Stimulated activated CD4-positive, alpha-beta T cell treated with anti-CD3 and anti-CD28 coated beads, Interleukin-12 subunit alpha, Interleukin-12 subunit beta, amount 100 ng/mL, for 24 hours (primary cell): ENCODE measurements around the gene SFTA2.
"Not testable (repeated sequence)": the region's sequence is repeated elsewhere in the genome, so short reads cannot be mapped to it uniquely, and the experiment has no call there.

ENCODE experiments used
- DNase-seq, 2 experiments: peaks; one replicate each; pipeline ENCODE4 v3.0.0-alpha.2; 2020; ENCODE audit warnings: low read depth in 2 of 2

The SFTA2 gene

DNA sequence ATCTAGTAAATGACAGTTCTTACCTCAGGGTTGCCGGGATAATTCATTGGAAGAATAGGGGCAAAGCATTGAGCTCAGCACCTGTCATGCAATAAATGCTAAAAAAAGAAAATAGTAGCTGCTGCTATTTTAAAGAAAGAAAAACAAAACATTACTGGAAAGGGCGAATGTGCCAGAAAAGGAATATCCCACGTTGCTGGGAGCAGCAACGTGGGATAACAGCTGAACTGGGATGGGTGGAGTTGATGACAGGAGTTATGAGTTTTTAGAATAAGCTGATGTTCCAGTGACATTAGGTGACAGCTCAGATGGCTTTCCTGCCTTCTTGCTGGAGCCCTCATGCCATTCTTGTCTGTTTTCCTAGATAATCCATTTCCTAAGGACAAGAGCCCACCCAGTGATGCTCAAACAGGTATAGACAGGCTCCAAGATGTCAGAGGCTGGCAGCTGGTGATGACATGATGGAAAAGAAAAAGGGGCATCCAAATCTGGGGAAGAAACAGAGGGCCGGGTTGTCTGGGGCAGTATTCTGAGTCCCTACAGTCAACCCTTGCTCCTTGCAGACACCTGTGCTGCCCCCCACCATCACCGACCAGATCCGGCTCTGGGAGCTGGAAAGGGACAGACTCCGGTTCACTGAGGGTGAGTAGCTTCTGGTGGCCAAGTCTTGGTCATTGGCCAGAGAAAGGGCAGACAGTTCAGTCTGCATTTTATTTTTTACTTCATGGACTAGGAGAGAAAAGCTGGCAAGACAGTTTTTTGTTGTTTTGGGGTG is 19.0 kb downstream of the SFTA2 start:
- no peak for DNase-seq

- not testable (repeated sequence) for DNase-seq
Observed at GRCh38 chr6:30910473-30910872, 21.5 kb downstream of the SFTA2 start.

DNA sequence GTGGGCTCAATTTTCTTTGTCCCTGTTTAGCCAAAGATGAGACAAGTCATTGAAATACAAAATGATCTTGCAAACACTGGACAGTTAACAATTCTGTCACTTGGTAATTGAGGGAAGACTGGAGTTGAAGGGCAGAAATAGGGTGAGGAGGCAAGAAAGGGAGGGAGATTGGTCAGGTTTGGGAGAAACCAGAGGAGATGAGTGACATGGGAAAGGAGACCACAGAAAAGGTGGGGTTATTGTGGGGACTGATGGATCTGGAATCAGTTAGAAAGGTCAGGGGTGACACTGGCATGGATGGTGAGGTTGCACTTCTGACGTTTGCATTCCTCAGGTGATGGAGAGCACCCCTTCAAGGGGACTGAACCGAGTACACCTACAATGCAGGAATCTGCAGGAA is 23.3 kb downstream of the SFTA2 start:
- DNase-seq, result no peak

DNA sequence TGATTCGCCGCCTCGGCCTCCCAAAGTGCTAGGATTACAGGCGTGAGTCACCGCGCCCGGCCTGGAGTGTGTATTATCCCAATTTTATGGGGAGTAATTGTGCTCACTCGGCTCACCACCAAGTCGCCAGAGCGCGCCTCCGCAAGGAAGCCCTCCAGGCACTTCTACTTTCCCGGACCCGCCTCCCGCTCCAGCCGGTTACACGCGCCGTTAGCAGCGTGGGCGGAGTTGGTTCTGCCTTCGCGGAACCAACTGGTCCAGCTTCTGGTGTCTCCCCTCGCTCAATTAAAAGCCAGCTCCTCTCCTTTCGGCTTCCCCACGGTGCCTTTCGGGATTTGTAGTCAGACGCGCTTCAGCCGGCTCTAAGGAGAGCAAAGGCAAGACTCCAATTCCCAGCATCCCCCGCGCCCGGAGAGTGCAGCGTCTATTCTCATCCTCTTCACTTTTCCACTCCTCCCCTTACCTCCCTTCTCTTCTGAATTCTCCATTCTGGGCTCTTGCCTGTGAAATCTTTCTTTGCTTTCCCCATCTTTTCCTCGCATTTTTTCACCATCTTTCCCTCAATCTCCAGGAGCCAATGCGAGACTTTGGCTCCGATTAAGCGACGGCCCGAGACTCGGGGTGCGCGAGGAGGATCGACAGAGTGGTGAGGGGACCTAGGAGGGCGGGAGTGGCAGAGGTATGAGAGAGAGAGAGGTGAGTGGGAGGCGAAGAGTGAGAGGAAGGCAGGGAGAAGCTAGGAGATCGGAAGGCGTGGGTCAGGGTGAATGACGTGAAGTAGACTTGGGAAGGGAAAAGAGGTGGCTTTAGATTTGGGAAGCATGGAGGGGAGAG is 24.0 kb downstream of the SFTA2 start, which contains the start of gene GTF2H4:
Gene GTF2H4 (plus strand): TSS at position 450 of the 834 bp plus-strand sequence.
- peak; percentile 93 to 96 for DNase-seq

- DNase-seq, result not testable (repeated sequence)
Observed at GRCh38 chr6:30907290-30907757, 24.6 kb downstream of the SFTA2 start.

DNA sequence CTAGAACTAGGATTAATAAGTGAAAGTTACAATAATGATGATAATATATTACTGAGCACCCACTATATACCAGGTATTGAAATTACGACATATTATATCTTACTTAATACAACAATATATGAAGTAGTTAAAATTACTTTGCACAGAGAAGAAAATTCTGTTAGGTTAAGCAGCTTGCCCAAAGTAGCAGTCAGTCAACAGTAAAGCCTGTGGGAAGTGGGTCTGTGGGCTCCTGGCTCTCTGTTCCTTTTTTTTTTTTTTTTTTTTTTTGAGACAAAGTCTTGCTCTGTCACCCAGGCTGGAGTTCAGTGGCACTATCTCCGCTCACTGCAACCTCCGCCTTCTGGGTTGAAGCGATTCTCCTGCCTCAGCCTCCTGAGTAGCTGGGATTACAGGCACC is 28.7 kb downstream of the SFTA2 start:
- DNase-seq, result no peak

DNA sequence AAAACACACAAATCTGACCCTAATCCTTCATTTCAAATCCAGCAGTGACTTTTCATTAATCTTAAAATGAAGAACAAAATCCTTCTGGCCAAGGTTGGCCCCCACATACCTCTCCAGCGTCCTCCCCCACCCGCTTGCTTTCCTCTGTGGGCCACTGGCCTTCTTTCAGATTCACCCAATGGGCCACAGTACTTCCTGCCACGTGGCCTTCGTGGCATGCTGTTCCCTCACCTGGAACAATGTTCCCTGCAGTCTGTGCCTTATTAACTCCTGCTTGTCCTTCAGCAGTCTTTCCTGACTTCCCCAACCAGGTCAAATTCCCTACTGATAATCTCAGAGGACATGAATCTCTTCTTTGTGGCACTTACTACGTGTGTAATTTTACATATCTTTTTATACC is 29.3 kb downstream of the SFTA2 start:
- DNase-seq, result no peak

- DNase-seq, result not testable (repeated sequence)
Observed at GRCh38 chr6:30902196-30902595, 29.8 kb downstream of the SFTA2 start.

DNA sequence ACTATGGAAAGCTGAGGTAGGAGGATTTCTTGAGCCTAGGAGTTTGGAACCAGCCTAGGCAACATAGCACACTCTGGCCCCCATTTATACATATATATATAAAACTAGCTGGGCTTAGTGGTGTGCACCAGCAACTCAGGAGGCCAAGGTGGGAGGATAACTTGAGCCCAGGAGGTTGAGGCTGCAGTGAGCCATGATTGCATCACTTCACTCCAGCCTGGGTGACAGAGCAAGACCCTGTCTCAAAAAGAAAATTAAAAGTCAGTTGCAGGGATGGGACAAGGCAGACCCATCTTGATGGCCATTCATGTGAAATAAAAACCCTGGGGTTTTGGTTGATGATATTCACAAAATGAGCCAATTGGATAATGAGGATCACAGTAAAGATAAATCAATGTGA is 30.5 kb downstream of the SFTA2 start:
- DNase-seq, result no peak

GRCh38 chr6:30900863-30901417 is 31.0 kb downstream of the SFTA2 start:
- DNase-seq, result no peak

DNA sequence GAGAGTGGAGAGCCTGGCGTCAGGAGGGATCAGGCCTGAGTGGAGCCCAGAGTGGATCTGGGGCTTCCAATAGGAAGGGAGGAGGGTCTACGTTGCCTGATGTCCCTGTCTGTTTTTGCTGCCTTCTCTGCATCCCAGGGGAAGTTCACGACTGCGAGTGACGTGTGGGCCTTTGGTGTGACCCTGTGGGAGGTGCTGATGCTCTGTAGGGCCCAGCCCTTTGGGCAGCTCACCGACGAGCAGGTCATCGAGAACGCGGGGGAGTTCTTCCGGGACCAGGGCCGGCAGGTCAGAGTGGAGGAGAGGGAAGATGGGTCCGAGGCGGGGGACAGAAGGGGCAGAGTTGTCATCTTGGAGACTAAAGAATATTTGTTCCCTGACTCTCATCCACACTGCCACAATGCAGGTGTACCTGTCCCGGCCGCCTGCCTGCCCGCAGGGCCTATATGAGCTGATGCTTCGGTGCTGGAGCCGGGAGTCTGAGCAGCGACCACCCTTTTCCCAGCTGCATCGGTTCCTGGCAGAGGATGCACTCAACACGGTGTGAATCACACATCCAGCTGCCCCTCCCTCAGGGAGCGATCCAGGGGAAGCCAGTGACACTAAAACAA is 33.1 kb downstream of the SFTA2 start:
- no peak for DNase-seq

- no peak for DNase-seq
Observed at GRCh38 chr6:30897882-30898281, 34.1 kb downstream of the SFTA2 start.

DNA sequence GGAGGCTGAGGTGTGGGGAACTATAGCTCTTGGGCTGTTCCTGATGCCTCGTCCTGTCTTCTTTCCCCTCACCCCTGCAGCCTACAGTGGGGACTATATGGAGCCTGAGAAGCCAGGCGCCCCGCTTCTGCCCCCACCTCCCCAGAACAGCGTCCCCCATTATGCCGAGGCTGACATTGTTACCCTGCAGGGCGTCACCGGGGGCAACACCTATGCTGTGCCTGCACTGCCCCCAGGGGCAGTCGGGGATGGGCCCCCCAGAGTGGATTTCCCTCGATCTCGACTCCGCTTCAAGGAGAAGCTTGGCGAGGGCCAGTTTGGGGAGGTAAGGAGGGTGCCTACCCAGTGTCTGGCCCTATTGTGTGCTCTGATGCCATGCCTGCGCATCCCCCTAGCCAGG is 35.4 kb downstream of the SFTA2 start:
- no peak for DNase-seq

DNA sequence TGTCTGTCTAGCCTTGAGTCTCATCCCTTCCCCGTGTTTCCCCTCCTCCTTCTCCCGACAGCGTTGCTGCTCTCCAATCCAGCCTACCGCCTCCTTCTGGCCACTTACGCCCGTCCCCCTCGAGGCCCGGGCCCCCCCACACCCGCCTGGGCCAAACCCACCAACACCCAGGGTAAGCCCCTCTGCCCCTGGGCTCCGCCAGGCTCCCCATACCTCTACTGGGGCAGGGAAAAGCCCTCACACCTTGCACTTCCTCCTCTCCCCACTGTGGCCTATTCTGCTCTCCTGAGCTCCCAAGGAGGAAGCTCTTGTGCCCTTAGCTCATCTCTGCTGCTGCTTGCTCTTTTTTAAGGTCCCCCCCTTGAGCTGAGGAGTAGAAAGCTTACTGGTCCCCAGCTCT is 36.6 kb downstream of the SFTA2 start:
- DNase-seq, result no peak

DNA sequence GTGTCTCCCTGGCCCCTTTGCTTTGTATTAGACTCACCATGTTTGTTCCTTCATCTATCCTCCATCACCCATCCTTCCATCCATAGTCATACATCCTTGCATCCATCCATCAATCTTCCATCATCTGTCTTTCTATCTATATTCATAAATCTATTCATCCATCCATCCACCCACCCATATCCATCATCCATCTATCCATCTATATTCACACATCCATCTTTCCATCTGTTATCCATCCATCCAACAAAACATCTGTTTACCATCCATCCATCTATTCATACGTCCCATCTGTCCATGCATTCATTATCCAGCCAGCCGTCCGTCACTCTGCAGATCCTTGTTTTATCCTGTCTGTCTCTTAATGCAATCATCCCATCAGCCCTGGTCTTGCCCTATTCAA is 37.0 kb downstream of the SFTA2 start:
- no peak for DNase-seq

GRCh38 chr6:30894381-30894780 is 37.6 kb downstream of the SFTA2 start:
- no peak for DNase-seq

GRCh38 chr6:30893666-30894065 is 38.3 kb downstream of the SFTA2 start:
- DNase-seq, result no peak

GRCh38 chr6:30893001-30893591 is 38.9 kb downstream of the SFTA2 start:
- no peak for DNase-seq

DNA sequence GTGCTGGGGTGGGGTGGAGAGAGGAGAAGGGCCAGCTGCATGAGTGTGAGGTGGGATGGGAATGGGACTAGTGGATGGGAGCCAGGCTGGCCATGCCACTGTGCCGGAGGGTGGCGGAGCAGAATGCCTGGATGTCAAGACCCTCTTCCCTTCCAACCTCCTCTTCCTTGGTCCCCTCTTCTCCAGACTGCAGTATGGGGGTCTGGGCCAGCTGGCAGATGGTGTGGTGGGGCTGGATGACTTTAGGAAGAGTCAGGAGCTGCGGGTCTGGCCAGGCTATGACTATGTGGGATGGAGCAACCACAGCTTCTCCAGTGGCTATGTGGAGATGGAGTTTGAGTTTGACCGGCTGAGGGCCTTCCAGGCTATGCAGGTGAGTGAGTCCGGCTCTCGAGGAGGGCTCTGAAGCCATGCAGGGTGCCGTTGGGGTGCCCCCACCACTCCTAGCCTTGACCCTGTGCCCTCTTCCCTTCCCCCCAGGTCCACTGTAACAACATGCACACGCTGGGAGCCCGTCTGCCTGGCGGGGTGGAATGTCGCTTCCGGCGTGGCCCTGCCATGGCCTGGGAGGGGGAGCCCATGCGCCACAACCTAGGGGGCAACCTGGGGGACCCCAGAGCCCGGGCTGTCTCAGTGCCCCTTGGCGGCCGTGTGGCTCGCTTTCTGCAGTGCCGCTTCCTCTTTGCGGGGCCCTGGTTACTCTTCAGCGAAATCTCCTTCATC is 40.0 kb downstream of the SFTA2 start:
- no peak for DNase-seq

DNA sequence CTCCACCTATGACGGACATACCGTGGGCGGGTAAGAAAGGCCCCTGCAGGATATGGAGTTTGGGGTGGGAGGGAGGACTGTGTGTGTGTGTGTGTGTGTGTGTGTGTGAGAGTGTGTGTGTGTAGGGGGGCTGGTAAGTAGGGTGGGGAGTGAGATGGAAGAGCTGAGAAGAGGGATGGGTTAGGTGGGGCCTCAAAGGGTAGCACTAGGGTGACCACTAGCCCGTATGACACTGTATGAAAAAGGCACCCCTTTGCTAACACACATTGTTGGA is 40.6 kb downstream of the SFTA2 start:
- DNase-seq, result no peak
